ENCODE results near the gene CORO1C. TPM values are rescaled to one million over a fixed set of nuclear protein-coding genes. Genes with fewer than 3 reads are reported as not detected.

The CORO1C gene
- total RNA-seq: 221 and 264 TPM in 2 replicates

GRCh38 chr12:108731105-108731865 is at the start of gene CORO1C:
TSS of gene CORO1C (minus strand) at chr12:108731518. CDS start at chr12:108701318, 30,200 bp downstream.

GRCh38 chr12:108633534-108634248 is 97.6 kb downstream of the CORO1C start, which contains the start of gene SELPLG:
TSS of gene SELPLG (minus strand) at chr12:108633894. CDS start at chr12:108624307, 9,587 bp downstream.

GRCh38 chr12:108597559-108598471 is 133.5 kb downstream of the CORO1C start, which contains the start of gene TMEM119:
TSS of gene TMEM119 (minus strand) at chr12:108598084. CDS start at chr12:108592383, 5,701 bp downstream.

Other genes with a start within 250 kb of the CORO1C start
- 4.9 and 5.7 TPM in 2 replicates for gene FICD, start 216.2 kb downstream of the CORO1C start, total RNA-seq
- gene SART3, start 170.3 kb downstream of the CORO1C start, total RNA-seq: 65.3 and 78.9 TPM in 2 replicates
- 78.0 and 80.6 TPM in 2 replicates for gene ISCU, start 168.9 kb downstream of the CORO1C start, total RNA-seq
- 0.33 TPM in 1 of 2 replicates, not detected in the other for gene TMEM119, start 133.4 kb downstream of the CORO1C start, total RNA-seq
- gene SELPLG, start 97.6 kb downstream of the CORO1C start, total RNA-seq: 0.11 and 0.26 TPM in 2 replicates
- gene SSH1, start 126.1 kb upstream of the CORO1C start, total RNA-seq: 20.0 and 23.9 TPM in 2 replicates
- gene DAO, start 148.6 kb upstream of the CORO1C start, total RNA-seq: not detected in 2 replicates

Measured in dermis lymphatic vessel endothelial cell (primary cell).